ENCODE results near the gene PCDHB5. TPM values are rescaled to one million over a fixed set of nuclear protein-coding genes. Genes with fewer than 3 reads are reported as not detected.

The PCDHB5 gene
- total and polyA plus RNA-seq, 8 donors, result 2.3 to 6.7 (median 3.7) TPM

GRCh38 chr5:141186897-141187512 is 52.0 kb downstream of the PCDHB5 start, which contains the start of gene PCDHB9:
Gene PCDHB9 (plus strand): TSS chr5:141187161. CDS start chr5:141187319, 158 bp downstream.
- WGBS, 2 donors, result 19 to 20% methylated on average over 8 to 9 of the region's 9 CpGs
- Histone ChIP-seq H3K27ac (no peak within 1 kb of the TSS), H3K27me3 (no peaks in the 10 kb centered on the region), H3K36me3 (no peaks in the 10 kb centered on the region), H3K4me3 (no peak within 1 kb of the TSS), H3K9me3 (peaks cover 0 to under 1% (median 0%) of the 10 kb centered on the region in 4 donors), H3K4me1 (no peaks in the 10 kb centered on the region)
- FAIRE-seq, result no peak
- peak in 1 of 4 donors; percentile 38 for ATAC-seq
- intact Hi-C loops (cut with DNase I), result no loop called here
- DNase-seq, result no peak
- no peak for TF ChIP-seq CTCF (IDR thresholded peaks at IDR 0.05)

Other genes with a start within 250 kb of the PCDHB5 start
- gene PCDHAC1, start 208.9 kb upstream of the PCDHB5 start, total RNA-seq, result 1 to 10 TPM in 5 of 6 donors, under 1 TPM in 1; 0.98 to 2.0 (median 1.6) TPM
- under 1 TPM; 0.34 to 0.80 TPM for gene PCDHAC1, start 208.9 kb upstream of the PCDHB5 start, polyA plus RNA-seq
- gene PCDHAC2, start 168.7 kb upstream of the PCDHB5 start, total RNA-seq, result 1 to 10 TPM in 1 of 6 donors, under 1 TPM in 5; 0.37 to 1.1 (median 0.68) TPM
- under 1 TPM; 0.08 to 0.73 TPM for gene PCDHAC2, start 168.7 kb upstream of the PCDHB5 start, polyA plus RNA-seq
- under 1 TPM; 0.09 to 0.35 (median 0.14) TPM for gene PCDHB1, start 83.8 kb upstream of the PCDHB5 start, total RNA-seq
- gene PCDHB1, start 83.8 kb upstream of the PCDHB5 start, polyA plus RNA-seq, result under 1 TPM; 0.02 to 0.08 TPM
- 1 to 10 TPM in 2 of 6 donors, under 1 TPM in 4; 0.56 to 2.2 (median 0.62) TPM for gene PCDHB2, start 40.6 kb upstream of the PCDHB5 start, total RNA-seq
- under 1 TPM; 0.23 to 0.70 TPM for gene PCDHB2, start 40.6 kb upstream of the PCDHB5 start, polyA plus RNA-seq
- 1 to 10 TPM in 3 of 6 donors, under 1 TPM in 3; 0.41 to 2.2 (median 1.0) TPM for gene PCDHB3, start 34.7 kb upstream of the PCDHB5 start, total RNA-seq
- 1 to 10 TPM in 1 of 2 donors, under 1 TPM in 1; 0.42 to 1.4 TPM for gene PCDHB3, start 34.7 kb upstream of the PCDHB5 start, polyA plus RNA-seq
- 1 to 10 TPM; 3.3 to 7.2 (median 4.5) TPM for gene PCDHB4, start 13.4 kb upstream of the PCDHB5 start, total RNA-seq
- 1 to 10 TPM; 1.2 to 5.1 TPM for gene PCDHB4, start 13.4 kb upstream of the PCDHB5 start, polyA plus RNA-seq
- gene PCDHB6, start 14.9 kb downstream of the PCDHB5 start, total RNA-seq, result under 1 TPM; 0.31 to 0.55 (median 0.45) TPM
- under 1 TPM; 0.46 to 0.52 TPM for gene PCDHB6, start 14.9 kb downstream of the PCDHB5 start, polyA plus RNA-seq
- under 1 TPM; 0.23 to 0.70 (median 0.45) TPM for gene PCDHB7, start 37.4 kb downstream of the PCDHB5 start, total RNA-seq
- gene PCDHB7, start 37.4 kb downstream of the PCDHB5 start, polyA plus RNA-seq, result under 1 TPM; 0.15 to 0.49 TPM
- gene PCDHB8, start 42.6 kb downstream of the PCDHB5 start, total RNA-seq, result 1 to 10 TPM in 5 of 6 donors, under 1 TPM in 1; 0.43 to 2.9 (median 2.4) TPM
- under 1 TPM; 0.46 to 0.49 TPM for gene PCDHB8, start 42.6 kb downstream of the PCDHB5 start, polyA plus RNA-seq
- 1 to 10 TPM in 5 of 6 donors, under 1 TPM in 1; 0.98 to 2.5 (median 1.8) TPM for gene PCDHB16, start 47.2 kb downstream of the PCDHB5 start, total RNA-seq
- 1 to 10 TPM in 1 of 2 donors, under 1 TPM in 1; 0.87 to 1.5 TPM for gene PCDHB16, start 47.2 kb downstream of the PCDHB5 start, polyA plus RNA-seq
- gene PCDHB9, start 52.0 kb downstream of the PCDHB5 start, total RNA-seq, result 1 to 10 TPM in 1 of 6 donors, under 1 TPM in 5; 0.35 to 1.1 (median 0.51) TPM
- gene PCDHB9, start 52.0 kb downstream of the PCDHB5 start, polyA plus RNA-seq, result 1 to 10 TPM in 1 of 2 donors, under 1 TPM in 1; 0.76 to 1.2 TPM
- gene PCDHB10, start 57.1 kb downstream of the PCDHB5 start, total RNA-seq, result 1 to 10 TPM in 1 of 6 donors, under 1 TPM in 5; 0.49 to 1.5 (median 0.63) TPM
- 1 to 10 TPM in 1 of 2 donors, under 1 TPM in 1; 0.30 to 1.4 TPM for gene PCDHB10, start 57.1 kb downstream of the PCDHB5 start, polyA plus RNA-seq
- gene PCDHB11, start 64.4 kb downstream of the PCDHB5 start, total RNA-seq, result 1 to 10 TPM; 2.1 to 9.0 (median 4.9) TPM
- gene PCDHB11, start 64.4 kb downstream of the PCDHB5 start, polyA plus RNA-seq, result 1 to 10 TPM in 1 of 2 donors, under 1 TPM in 1; 0.72 to 2.3 TPM
- gene PCDHB12, start 73.5 kb downstream of the PCDHB5 start, total RNA-seq, result 1 to 10 TPM; 1.3 to 2.5 (median 1.5) TPM
- 1 to 10 TPM in 1 of 2 donors, under 1 TPM in 1; 0.46 to 1.3 TPM for gene PCDHB12, start 73.5 kb downstream of the PCDHB5 start, polyA plus RNA-seq
- gene PCDHB13, start 78.7 kb downstream of the PCDHB5 start, total RNA-seq, result 1 to 10 TPM; 2.4 to 3.3 (median 3.0) TPM
- 1 to 10 TPM; 1.2 to 1.9 TPM for gene PCDHB13, start 78.7 kb downstream of the PCDHB5 start, polyA plus RNA-seq
- gene PCDHB14, start 88.1 kb downstream of the PCDHB5 start, total RNA-seq, result 1 to 10 TPM; 1.9 to 2.7 (median 2.1) TPM
- 1 to 10 TPM; 2.8 to 2.9 TPM for gene PCDHB14, start 88.1 kb downstream of the PCDHB5 start, polyA plus RNA-seq
- 1 to 10 TPM; 1.7 to 2.6 (median 2.4) TPM for gene PCDHB15, start 110.2 kb downstream of the PCDHB5 start, total RNA-seq
- 1 to 10 TPM; 1.8 to 2.8 TPM for gene PCDHB15, start 110.2 kb downstream of the PCDHB5 start, polyA plus RNA-seq
- gene SLC25A2, start 168.8 kb downstream of the PCDHB5 start, total RNA-seq, result under 1 TPM in 5 of 6 donors, not detected in 1; 0.14 to 0.69 (median 0.19) TPM
- under 1 TPM in 1 of 2 donors, not detected in 1; 0.30 TPM for gene SLC25A2, start 168.8 kb downstream of the PCDHB5 start, polyA plus RNA-seq
- 10 to 100 TPM; 17.7 to 40.2 (median 22.7) TPM for gene TAF7, start 185.6 kb downstream of the PCDHB5 start, total RNA-seq
- gene TAF7, start 185.6 kb downstream of the PCDHB5 start, polyA plus RNA-seq, result 10 to 100 TPM; 16.6 to 47.4 TPM
- gene PCDHGA1, start 195.3 kb downstream of the PCDHB5 start, total RNA-seq, result under 1 TPM; 0.22 to 0.67 (median 0.40) TPM
- under 1 TPM; 0.19 to 0.33 TPM for gene PCDHGA1, start 195.3 kb downstream of the PCDHB5 start, polyA plus RNA-seq
- 1 to 10 TPM in 5 of 6 donors, under 1 TPM in 1; 0.75 to 2.1 (median 1.5) TPM for gene PCDHGA2, start 203.6 kb downstream of the PCDHB5 start, total RNA-seq
- gene PCDHGA2, start 203.6 kb downstream of the PCDHB5 start, polyA plus RNA-seq, result under 1 TPM; 0.46 to 0.94 TPM
- gene PCDHGA3, start 208.6 kb downstream of the PCDHB5 start, total RNA-seq, result 1 to 10 TPM in 5 of 6 donors, under 1 TPM in 1; 0.98 to 2.4 (median 1.7) TPM
- under 1 TPM; 0.52 to 0.87 TPM for gene PCDHGA3, start 208.6 kb downstream of the PCDHB5 start, polyA plus RNA-seq
- 1 to 10 TPM; 1.5 to 3.2 (median 1.9) TPM for gene PCDHGB1, start 214.9 kb downstream of the PCDHB5 start, total RNA-seq
- gene PCDHGB1, start 214.9 kb downstream of the PCDHB5 start, polyA plus RNA-seq, result 1 to 10 TPM in 1 of 2 donors, under 1 TPM in 1; 0.31 to 1.1 TPM
- gene PCDHGA4, start 219.8 kb downstream of the PCDHB5 start, total RNA-seq, result 1 to 10 TPM; 1.8 to 2.9 (median 2.2) TPM
- gene PCDHGA4, start 219.8 kb downstream of the PCDHB5 start, polyA plus RNA-seq, result 1 to 10 TPM in 1 of 2 donors, under 1 TPM in 1; 0.61 to 1.0 TPM
- 1 to 10 TPM; 1.8 to 2.8 (median 2.2) TPM for gene PCDHGB2, start 224.8 kb downstream of the PCDHB5 start, total RNA-seq
- gene PCDHGB2, start 224.8 kb downstream of the PCDHB5 start, polyA plus RNA-seq, result 1 to 10 TPM in 1 of 2 donors, under 1 TPM in 1; 0.63 to 1.1 TPM
- gene PCDHGA5, start 229.0 kb downstream of the PCDHB5 start, total RNA-seq, result 1 to 10 TPM; 1.2 to 2.1 (median 1.6) TPM
- gene PCDHGA5, start 229.0 kb downstream of the PCDHB5 start, polyA plus RNA-seq, result 1 to 10 TPM in 1 of 2 donors, under 1 TPM in 1; 0.40 to 1.1 TPM
- 1 to 10 TPM; 1.7 to 3.0 (median 2.3) TPM for gene PCDHGB3, start 235.0 kb downstream of the PCDHB5 start, total RNA-seq
- under 1 TPM; 0.59 to 0.99 TPM for gene PCDHGB3, start 235.0 kb downstream of the PCDHB5 start, polyA plus RNA-seq
- 1 to 10 TPM; 1.4 to 3.1 (median 2.0) TPM for gene PCDHGA6, start 238.7 kb downstream of the PCDHB5 start, total RNA-seq
- gene PCDHGA6, start 238.7 kb downstream of the PCDHB5 start, polyA plus RNA-seq, result 1 to 10 TPM; 1.1 to 1.4 TPM
- gene PCDHGA7, start 247.5 kb downstream of the PCDHB5 start, total RNA-seq, result 1 to 10 TPM; 1.2 to 2.0 (median 1.7) TPM
- 1 to 10 TPM in 1 of 2 donors, under 1 TPM in 1; 0.92 to 1.3 TPM for gene PCDHGA7, start 247.5 kb downstream of the PCDHB5 start, polyA plus RNA-seq